Activated CD8-positive, alpha-beta memory T cell treated with anti-CD3 and anti-CD28 coated beads for 48 hours (primary cell): ENCODE data around the gene CDKAL1.
"Not testable (repeated sequence)": the region's sequence is repeated elsewhere in the genome, so short reads cannot be mapped to it uniquely, and the experiment has no call there.

Experiments
- DNase-seq, 3 experiments: peaks; one replicate each; pipeline ENCODE4 v3.0.0-alpha.2; 2020; ENCODE audit warnings: low read depth in 2 of 3, low spot score in 2 of 3

CDKAL1 gene

DNA sequence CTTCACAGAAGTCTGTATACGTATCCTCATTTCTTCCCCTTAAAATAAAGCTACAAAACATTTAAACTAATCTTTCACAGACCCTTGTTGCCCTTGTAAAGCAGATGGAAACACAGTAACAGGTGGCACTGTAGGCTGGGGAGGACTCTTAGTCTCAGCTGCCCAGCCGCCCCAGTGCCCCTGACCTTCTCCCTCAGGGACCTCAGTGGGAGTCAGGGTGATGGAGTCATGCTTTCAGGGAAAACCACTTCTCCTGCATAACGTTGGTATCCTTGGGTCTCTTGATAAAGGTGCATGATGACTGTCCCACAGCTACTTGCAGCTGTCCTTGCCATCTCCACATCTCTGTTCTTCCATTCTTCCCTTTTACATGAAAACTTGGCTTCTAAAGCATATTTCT is 198.6 kb downstream of the CDKAL1 start:
- no peak for DNase-seq

DNA sequence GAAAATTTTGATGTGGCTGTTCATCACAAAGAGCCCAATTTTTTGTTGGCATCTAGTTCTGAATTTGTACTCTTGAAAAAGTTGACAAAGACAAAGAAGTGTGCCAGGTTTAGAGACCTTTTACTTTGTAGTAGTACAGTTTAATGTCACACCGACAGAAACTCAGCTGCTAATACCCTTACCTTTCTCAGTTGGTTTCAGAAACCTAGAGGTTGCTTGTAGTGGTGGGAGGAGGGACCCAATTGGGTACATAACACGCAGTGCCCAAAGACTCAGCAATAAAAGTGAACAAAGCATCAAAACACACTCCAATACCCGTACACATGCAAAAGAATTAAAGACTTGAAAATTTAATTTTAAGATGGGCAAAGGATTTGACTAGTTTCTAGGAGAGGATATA is 203.7 kb downstream of the CDKAL1 start:
- DNase-seq, result no peak

DNA sequence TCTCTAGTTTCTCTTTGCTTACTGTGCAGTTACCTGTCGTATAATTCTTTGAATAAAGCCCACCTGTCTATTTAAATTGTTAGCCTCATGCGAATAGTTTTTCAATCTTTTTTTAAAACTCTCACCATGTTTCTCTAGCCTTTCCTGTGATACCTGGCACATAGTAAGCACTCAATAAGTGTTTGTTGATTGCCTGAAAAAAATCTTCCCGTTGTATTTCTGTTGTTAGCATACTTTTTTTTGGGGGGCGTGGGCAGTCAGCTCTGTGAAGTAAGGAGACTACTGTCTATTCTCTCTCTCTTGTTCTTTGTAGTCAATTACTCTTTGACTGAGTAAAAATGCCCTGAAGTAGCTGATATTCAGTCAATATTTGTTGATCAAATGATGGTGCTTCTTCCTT is 205.8 kb downstream of the CDKAL1 start:
- no peak for DNase-seq

DNA sequence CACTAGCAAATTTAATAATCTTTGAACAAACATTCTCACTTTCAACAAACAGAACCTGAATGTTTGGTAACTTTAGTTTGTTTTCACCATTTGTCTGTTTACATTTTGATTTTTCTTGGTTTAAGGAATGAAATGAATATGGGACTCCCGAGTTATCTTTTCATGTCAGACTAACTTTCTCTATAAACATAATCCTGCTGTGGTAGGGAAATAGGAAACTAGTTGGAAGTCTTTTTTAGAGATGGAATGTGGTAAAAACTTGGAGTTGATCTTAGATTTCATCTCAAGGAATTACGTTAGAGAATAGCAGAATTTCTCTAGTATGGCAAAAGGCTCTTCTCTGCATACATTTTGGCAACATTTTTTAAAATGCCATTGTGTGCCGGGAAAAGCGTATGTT is 206.5 kb downstream of the CDKAL1 start:
- no peak for DNase-seq

DNA sequence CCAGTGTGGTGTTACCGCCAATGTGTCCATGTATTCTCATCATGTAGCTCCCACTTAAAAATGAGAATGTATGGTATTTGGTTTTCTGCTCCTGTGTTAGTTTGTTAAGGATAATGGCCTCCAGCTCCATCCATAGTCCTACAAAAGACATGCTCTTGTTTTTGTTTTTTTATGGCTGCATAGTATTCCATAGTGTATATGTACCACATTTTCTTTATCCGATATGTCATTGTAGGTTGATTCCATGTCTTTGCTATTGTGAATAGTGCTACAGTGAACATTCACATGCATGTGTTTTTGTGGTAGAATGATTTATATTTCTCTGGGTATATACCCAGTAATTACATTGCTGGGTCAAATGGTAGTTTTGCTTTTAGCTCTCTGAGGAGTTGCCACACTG is 207.2 kb downstream of the CDKAL1 start:
- DNase-seq, result no peak

DNA sequence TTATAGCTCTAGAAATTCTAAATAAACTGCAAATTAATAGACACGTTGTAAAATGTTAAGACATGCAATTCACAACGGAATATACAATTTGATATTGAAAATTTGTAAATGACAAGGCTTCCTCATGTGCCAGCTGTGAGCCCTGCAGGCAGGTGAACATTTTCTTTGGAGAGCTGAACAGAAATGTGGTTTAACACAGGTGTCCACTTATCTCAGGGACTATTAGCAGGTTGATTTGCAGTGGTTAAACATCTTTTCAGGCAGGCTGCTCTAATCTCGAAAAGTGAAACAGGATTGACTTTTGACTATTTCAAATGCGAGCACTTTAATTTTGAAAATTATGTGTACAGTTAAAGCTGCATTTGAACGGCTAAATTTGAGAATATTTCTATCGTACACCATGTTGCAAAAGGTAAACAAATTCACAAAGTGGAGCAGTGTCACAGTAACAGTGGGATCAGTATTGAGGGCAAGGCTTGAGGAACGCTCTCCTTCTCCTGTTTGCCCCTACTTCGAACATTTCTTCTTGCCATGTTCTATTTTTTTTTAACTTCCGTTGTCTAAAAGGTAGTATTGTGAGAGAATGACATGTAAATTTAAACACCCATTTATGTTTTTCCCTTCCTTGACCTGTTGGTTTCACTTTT is 210.8 kb downstream of the CDKAL1 start:
- no peak for DNase-seq

DNA sequence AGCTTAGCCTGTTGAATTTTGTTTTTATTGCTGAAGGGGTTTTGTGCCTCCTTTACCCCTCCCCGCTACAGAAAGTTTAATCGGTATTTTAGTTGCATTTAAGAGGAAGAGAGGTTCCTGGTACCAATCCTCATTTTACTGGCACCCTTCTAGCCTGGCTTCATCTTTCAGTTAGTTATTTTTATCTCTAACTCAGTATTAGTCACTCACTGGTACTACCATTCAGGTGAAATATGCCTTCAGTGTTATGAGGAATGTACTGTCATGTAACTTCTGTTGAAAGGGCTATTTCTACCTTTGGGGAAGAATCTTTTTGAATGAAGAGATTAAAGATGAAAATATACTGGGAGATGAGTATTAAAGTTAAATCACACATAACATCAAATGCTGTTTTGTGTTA is 211.8 kb downstream of the CDKAL1 start:
- no peak for DNase-seq

DNA sequence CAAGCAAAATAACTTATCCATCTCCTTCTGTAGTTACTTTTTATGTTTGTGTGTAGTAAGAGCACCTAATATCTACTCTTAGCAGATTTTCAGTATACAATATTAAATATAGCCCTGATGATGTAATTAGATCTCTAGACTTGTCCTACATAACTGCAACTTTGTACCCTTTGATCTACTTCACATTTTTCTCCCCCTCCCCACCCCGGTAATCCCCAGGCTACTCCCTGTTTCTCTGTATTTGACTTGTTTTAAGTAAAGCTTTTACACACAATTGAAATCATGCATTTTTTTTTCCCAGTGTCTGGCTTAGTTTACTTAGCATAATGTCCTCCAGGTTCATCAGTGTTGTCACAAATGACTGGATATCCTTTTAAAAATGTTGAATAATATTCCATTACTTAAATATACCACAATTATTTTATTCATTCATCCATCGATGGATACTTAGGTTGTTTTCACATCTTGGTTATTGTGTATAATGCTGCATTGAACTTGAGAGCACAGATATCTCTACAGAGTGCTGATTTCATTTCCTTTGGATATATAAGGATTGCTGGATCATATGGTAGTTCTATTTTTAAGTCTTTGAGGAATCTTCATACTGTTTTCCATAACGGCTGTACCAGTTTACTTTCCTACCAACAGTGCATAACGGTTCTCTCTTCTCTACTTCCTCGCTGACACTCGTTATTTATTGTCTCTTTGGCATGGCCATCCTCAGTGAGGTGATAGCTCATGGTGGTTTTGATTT is 212.7 kb downstream of the CDKAL1 start:
- no peak for DNase-seq

DNA sequence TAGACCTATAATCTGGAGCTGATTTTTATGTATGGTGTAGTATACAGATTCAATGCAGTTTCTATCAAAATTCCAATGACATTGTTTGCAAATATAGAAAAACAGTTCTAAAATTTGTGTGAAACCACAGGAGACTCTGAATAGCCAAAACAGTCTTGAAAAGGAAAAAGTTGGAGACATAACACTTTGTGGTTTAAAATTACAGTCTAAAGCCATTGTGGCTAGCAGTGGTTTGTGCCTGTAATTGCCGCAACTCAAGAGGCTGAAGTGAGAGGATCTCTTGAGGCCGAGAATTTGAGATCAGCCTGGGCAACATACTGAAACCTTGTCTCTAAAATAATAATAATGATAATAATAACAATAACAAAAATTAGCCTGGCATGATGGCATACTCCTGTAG is 213.7 kb downstream of the CDKAL1 start:
- no peak for DNase-seq

DNA sequence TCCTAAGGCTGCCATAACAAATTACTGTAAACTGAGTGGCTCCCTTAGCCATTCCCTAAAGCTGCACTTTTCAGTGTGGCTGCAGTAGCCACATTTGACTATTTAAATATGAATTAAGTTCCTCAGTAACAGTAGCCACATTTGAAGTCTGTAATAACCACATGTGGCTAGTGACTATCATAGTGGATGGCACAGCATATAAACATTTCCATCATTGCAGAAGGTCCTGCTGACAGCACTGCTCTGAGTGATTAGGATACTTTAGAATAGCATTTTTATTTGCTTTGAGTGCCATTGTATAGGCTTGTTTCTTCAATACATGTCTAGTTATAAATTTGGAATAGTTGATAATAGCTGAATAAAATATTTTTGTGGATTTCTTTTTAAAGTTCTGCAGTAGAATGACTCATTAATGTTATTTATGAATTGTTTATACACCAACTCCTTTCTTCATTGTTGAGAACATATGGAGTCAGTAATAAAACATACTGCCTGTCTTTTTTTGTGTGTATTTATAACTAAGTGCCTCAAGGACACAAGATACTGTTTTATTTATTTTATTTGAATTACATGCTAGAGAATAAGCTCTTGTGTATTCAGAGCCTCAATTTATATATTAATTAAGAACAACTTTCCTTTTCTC is 217.2 kb downstream of the CDKAL1 start:
- DNase-seq, result no peak

DNA sequence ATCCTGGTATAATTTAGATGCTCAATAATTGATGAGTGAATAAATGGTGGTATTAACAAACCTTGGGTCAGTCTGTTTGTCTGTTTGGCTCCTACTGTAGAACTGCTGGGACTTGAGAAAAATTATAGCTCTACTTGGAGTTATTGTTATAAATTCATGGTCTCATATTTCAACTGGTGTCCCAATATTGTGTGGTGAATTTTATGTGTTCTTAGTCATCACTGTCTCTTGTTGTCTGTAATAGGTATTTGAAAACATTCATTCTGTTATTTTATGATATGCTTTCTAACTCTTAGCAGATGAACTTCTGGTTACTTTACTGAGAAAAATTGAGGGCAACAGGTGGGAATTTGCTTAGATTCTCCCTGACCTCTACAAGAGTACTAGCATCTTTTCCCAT is 221.4 kb downstream of the CDKAL1 start:
- DNase-seq, result no peak

DNA sequence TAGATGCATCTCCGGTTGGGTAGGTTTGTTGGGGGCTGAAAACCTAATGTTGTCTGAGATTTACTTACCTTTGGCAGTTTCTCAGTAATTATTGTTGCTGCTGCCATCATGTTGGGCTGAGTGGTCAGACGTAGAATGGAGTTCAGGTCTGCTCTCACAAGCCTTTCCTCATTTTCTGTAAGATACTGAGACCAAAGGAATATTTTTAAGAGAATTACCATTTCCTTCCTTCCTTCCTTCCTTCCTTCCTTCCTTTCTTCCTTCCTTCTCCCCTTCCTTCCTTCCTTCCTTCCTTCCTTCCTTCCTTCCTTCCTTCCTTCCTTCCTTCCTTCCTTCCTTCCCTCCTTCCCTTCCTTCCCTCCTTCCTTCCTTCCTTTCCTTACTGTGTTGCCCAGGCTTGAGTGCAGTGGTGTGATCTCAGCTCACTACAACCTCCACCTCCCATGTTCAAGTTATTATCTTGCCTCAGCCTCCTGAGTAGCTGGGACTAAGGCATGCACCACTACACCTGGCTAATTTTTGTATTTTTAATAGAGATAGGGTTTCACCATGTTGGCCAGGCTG is 222.4 kb downstream of the CDKAL1 start:
- DNase-seq, result not testable (repeated sequence)

DNA sequence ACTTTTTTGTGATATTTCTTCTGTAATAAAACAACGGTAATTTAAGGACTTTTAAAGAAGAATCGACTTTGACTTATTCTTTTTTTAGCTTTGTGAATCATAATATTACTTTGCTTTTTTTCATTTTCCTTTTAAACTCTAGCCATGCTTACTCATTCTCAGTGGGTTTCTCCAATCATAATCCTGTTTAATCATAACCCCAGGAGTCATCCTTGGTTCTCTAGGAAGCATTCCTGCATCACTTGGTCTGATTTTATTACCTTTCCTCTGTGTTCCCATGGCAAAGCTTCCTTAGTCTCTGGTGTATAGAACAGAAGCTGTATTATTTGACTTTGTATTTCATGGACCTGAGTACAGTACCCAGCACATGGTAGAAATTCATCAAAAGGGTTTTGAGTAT is 223.5 kb downstream of the CDKAL1 start:
- no peak for DNase-seq

DNA sequence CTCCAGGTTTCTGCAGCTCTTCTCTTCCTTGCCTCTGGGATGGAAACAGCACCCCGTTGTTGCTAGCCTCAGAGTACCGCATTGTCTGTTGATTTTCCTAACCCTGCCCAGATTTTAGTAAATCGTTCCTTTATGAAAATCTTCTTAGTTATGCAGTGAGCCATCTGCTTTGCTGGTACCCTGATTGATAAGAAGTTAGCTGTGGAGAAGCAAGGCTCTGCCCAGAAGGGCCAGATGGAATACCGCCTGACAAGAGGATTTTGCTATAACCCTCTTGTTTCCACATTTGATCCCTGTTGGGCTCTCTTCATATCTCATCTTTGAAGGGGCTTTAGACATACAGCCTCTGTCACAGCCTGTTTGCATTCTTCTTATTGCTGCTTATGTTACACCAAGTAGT is 229.0 kb downstream of the CDKAL1 start:
- DNase-seq, result no peak

DNA sequence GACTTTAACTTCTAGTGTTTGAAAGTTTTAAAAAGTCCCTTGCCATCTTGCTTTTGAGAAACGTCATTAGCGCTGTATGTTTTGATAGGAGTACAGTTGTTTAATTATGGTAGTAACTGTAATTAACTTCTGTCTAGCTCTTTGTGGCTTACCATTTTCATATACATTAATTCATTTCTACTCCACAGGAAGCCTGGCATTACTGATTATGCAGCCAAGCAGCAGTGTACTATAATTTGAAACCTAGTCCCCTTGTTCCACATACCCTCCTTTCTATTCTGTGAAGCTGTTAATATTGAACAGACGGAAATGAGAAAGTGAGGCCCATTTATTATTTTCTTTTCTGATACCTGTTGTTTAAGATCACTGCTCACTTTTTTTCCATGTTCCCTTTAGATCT is 235.4 kb downstream of the CDKAL1 start:
- no peak for DNase-seq

DNA sequence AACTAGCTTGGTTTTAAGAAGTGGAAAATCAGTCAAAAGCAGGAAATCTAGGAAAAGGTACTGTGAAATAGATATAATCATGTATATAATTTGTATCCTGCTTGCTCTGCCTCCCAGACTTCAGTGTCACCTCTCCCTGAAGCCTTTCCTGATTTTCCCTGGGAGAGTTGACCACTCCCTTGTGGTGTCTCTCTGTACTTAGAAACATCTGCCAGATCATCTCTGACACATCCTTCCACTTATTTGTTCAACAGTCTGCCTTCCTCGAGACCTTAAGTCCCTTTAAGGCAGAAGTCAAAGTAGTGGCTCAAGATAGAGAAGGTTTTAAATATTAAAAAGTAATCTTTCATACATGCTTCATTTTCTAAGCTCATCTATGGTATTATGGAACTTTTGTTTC is 236.5 kb downstream of the CDKAL1 start:
- no peak for DNase-seq

DNA sequence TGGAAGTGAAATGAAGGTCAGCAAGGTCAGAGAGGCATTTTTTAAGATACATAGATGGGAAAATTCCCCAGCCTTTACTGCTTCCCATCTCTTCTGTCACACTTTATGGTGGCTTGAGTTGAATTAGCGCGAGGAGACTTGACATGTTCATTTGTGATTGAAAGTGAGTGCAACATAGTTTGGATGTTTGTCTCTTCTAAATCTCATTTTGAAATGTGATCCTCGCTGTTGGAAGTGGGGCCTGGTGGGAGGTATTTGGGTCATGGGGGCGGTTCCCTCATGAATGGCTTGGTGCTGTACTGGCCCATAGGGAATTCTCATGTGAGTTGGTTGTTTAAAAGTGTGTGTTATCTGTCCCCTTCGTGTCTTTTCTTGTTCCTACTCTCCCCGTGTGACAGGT is 237.2 kb downstream of the CDKAL1 start:
- no peak for DNase-seq

DNA sequence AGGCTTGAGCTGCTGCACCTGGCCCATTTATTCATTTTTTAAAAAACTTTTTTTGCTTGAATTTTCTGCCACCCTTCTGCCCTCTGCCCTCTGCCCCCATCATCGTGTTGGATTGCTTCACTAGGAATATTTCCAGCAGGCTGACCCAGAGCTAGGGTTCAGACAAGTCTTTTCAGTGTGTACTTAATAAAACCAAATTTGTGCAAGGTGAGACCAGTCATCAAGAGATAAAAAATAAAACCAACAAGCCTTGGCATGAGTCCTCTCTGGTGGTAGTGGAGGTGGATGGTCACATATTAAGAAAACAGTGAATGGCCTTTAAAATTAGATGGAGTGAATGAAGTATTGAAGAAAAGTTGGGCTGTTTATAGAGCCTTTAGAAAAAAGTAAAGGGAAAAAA is 239.6 kb downstream of the CDKAL1 start:
- DNase-seq, result no peak

DNA sequence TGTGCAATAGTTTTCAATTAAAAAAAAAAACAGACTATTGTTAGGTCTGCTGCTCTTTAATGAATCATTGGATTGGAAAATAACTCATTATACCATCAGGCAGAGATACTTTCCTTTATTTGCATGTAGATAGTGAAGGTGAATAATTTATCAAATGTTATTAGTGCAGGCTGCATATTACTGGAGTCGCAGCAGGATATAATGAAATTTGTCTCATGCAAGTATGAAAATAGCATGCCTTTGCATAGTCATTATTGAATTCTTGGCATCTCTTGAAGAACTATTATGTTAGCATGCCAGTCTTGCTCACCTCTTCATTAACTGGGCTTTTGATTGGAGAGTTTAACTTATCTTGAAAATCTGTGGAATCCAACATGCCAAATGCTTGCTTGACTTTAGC is 241.7 kb downstream of the CDKAL1 start:
- DNase-seq, result no peak

DNA sequence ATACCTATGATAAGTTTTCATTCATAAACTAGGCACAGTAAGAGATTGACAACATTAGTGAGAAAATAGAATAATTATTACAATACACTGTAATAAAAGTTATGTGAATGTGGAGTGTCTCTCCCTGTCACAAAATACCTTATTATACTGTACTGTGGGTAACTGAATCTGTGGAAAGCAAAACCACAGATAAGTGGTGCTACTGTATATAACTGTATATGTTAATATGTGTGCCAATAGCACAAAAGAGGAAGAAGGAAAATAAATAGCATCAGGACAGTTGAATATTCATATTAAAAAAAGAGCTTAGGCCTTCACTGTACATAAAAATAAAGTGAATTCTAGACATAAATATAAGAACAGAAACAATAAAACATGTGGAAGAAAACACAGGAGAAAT is 243.5 kb downstream of the CDKAL1 start:
- DNase-seq, result no peak

DNA sequence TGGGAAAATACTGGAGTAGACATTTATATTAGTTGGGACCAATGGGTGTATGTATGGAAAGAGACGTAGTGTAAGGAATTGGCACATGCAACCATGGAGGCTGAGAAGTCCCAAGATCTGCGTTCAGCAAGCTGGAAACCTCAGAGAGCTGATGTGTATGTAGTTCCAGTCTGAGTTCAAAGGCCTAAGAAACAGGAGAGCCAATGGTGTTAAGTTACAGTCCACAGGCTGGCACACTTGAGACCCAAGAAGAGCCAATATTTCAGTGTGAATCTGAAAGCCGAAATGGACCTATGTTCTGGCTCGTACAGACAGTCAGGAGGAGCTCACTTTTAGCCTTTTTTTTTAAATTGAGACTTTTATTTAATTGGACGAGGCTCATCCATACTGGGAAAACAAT is 244.2 kb downstream of the CDKAL1 start:
- no peak for DNase-seq

DNA sequence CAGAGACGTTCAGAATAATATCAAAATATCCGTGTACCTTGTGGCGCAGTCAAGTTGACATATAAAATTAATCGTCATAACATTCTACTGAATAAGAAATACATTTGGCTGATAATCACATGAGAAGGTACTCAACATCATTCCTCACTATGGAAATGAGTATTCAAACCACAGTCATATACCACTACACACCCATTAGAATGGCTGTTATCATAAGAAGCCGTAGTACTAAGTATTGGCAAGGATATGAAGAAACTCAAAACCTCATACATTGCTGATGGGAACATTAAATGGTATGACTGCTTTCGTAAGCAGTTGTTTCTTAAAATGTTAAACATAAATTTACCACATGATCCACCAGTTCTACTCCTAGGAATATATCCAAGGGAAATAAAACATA is 244.7 kb downstream of the CDKAL1 start:
- no peak for DNase-seq
